Measurements from ENCODE around the gene PRPF40A. TPM values are rescaled to one million over a fixed set of nuclear protein-coding genes. Genes with fewer than 3 reads are reported as not detected.
A peak's percentile ranks its signal among the peaks of the same experiment; 100 is the strongest.

The PRPF40A gene
- total and polyA plus RNA-seq, 4 donors, result 22.7 to 73.3 (median 42.0) TPM

DNA sequence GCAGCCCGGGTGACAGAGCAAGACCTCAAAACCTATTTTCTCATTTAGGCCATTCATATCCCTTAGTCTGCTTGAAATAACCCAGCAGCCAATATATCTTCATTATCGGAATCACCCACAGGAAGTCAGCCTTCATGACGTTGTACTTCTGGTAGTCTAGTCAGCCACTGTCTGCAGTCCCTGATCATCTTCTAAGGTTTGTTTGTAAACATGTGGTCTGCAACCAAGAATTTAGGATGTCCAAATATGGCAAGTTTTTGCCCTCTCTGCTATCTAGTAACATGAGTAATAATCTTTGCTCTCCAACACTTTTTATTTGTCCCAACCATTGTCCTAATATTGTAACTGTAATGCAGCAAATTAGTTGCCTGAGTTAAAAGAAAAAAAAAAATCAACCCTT is 92.5 kb downstream of the PRPF40A start:
- intact Hi-C loops (cut with DNase I), result loop anchor here in 1 of 2 donors (5.0 kb wide), 1 partner anchor 288 kb away; the partner anchor contains the start of gene FMNL2
- H3K27ac ChIP-seq (ENCODE audit: low read depth in 1 of 2, low read length in 2 of 2), result no peak overlapping the region
- H3K4me1 ChIP-seq (ENCODE audit: control insufficient read depth in 1 of 2, insufficient read depth in 2 of 2, low read length in 2 of 2), result peaks cover 0 to 4% of the 10 kb centered on the region in 2 donors
- no peaks in the 10 kb centered on the region for H3K27me3 ChIP-seq (ENCODE audit: control insufficient read depth in 1 of 2, insufficient read depth in 2 of 2, low read length in 1 of 2)
- DNase-seq (no peak), ATAC-seq (ENCODE audit: low FRiP score) (no peak)
- H3K36me3 ChIP-seq (ENCODE audit: control insufficient read depth in 1 of 2, insufficient read depth in 2 of 2, low read length in 1 of 2), result peaks cover 4 to 7% of the 10 kb centered on the region in 2 donors
- no peak overlapping the region for H3K4me3 ChIP-seq (ENCODE audit: low read length in 2 of 2)
- WGBS, 2 donors, result 83 to 84% methylated on average over 3 of the region's 3 CpGs
- H3K9me3 ChIP-seq (ENCODE audit: control insufficient read depth, low read length), result no peaks in the 10 kb centered on the region

- H3K4me1 ChIP-seq (ENCODE audit: control insufficient read depth in 1 of 2, insufficient read depth in 2 of 2, low read length in 2 of 2), result peaks cover 0 to 4% of the 10 kb centered on the region in 2 donors
- intact Hi-C loops (cut with DNase I), result loop anchor here in 1 of 2 donors (5.0 kb wide), 1 partner anchor 286 kb away; the partner anchor contains the start of gene FMNL2
Measured at GRCh38 chr2:152623775-152624174, 93.5 kb downstream of the PRPF40A start.

DNA sequence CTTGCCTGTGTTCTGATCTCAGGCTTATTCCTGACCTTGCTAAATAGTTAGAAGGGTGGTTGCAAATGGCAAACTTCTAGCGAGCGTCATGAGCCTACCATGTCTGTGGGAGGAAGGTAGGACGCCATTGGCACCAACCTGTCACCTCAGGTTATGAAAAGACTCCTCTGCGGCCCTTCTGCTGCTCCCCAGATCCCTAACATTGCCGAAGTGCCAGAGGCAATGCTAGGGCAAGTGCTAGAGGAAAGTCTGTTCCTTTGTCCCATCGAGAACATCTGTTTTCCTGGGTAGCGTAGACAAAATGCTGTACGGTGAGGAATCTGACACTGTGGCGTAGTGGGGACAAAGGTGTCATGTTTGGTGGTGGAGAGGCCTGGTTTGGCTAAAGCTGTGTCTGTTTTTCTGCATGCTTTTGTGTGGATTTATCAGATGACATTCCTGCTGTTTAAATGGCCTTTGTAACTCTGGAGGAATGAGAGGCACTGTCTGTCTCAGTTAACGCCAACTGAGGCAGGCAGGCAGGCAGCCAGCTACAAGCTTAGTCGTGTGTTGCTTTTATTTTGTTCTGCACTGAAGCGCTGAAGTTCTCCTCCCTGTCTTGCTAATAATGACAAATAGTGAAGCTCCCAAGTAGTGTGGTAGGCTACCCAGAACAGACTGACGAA is 94.1 kb downstream of the PRPF40A start:
- Histone ChIP-seq H3K4me3 (ENCODE audit: low read length in 2 of 2) (no peak overlapping the region), H3K9me3 (ENCODE audit: control insufficient read depth, low read length) (no peaks in the 10 kb centered on the region), H3K27me3 (ENCODE audit: control insufficient read depth in 1 of 2, insufficient read depth in 2 of 2, low read length in 1 of 2) (no peaks in the 10 kb centered on the region), H3K4me1 (ENCODE audit: control insufficient read depth in 1 of 2, insufficient read depth in 2 of 2, low read length in 2 of 2) (peaks cover 0 to 4% of the 10 kb centered on the region in 2 donors), H3K36me3 (ENCODE audit: control insufficient read depth in 1 of 2, insufficient read depth in 2 of 2, low read length in 1 of 2) (peaks cover 6 to 7% of the 10 kb centered on the region in 2 donors), H3K27ac (ENCODE audit: low read depth in 1 of 2, low read length in 2 of 2) (no peak overlapping the region)
- WGBS, 2 donors, result 74 to 75% methylated on average over 13 of the region's 13 CpGs
- intact Hi-C loops (cut with DNase I), result loop anchor here in 1 of 2 donors (5.0 kb wide), 1 partner anchor 286 kb away; the partner anchor contains the start of gene FMNL2
- DNase-seq (no peak), ATAC-seq (ENCODE audit: low FRiP score) (no peak)

More at GRCh38 chr2:152623775-152624174, 93.5 kb downstream of the PRPF40A start:
- ATAC-seq (ENCODE audit: low FRiP score), result no peak
- no peak for DNase-seq
- Histone ChIP-seq H3K27ac (ENCODE audit: low read depth in 1 of 2, low read length in 2 of 2) (no peak overlapping the region), H3K4me3 (ENCODE audit: low read length in 2 of 2) (no peak overlapping the region), H3K9me3 (ENCODE audit: control insufficient read depth, low read length) (no peaks in the 10 kb centered on the region), H3K27me3 (ENCODE audit: control insufficient read depth in 1 of 2, insufficient read depth in 2 of 2, low read length in 1 of 2) (no peaks in the 10 kb centered on the region), H3K36me3 (ENCODE audit: control insufficient read depth in 1 of 2, insufficient read depth in 2 of 2, low read length in 1 of 2) (peaks cover 6 to 7% of the 10 kb centered on the region in 2 donors)
- WGBS, 2 donors, result 86 to 94% methylated on average over 1 of the region's 2 CpGs

GRCh38 chr2:152622219-152622618 is 95.0 kb downstream of the PRPF40A start:
- whole genome bisulfite sequencing, 2 donors, result 5 to 13% methylated on average over 3 of the region's 3 CpGs
- H3K36me3 ChIP-seq (ENCODE audit: control insufficient read depth in 1 of 2, insufficient read depth in 2 of 2, low read length in 1 of 2), result peaks cover 6 to 7% of the 10 kb centered on the region in 2 donors
- no peak overlapping the region for H3K27ac ChIP-seq (ENCODE audit: low read depth in 1 of 2, low read length in 2 of 2)
- no peaks in the 10 kb centered on the region for H3K9me3 ChIP-seq (ENCODE audit: control insufficient read depth, low read length)
- peaks cover 0 to 4% of the 10 kb centered on the region in 2 donors for H3K4me1 ChIP-seq (ENCODE audit: control insufficient read depth in 1 of 2, insufficient read depth in 2 of 2, low read length in 2 of 2)
- ATAC-seq (ENCODE audit: low FRiP score) (no peak), DNase-seq (peak; percentile 60 to 74)
- H3K27me3 ChIP-seq (ENCODE audit: control insufficient read depth in 1 of 2, insufficient read depth in 2 of 2, low read length in 1 of 2), result no peaks in the 10 kb centered on the region
- intact Hi-C loops (cut with DNase I), result loop anchor here in 1 of 2 donors (5.0 kb wide), 1 partner anchor 285 kb away; the partner anchor contains the start of gene FMNL2
- no peak overlapping the region for H3K4me3 ChIP-seq (ENCODE audit: low read length in 2 of 2)

- no peak for DNase-seq
- 93 to 96% methylated on average over 9 of the region's 9 CpGs for WGBS, 2 donors
- no peak overlapping the region for H3K4me3 ChIP-seq (ENCODE audit: low read length in 2 of 2)
- no peaks in the 10 kb centered on the region for H3K27me3 ChIP-seq (ENCODE audit: control insufficient read depth in 1 of 2, insufficient read depth in 2 of 2, low read length in 1 of 2)
- intact Hi-C loops (cut with DNase I), result loop anchor here in 1 of 2 donors (5.0 kb wide), 1 partner anchor 284 kb away; the partner anchor contains the start of gene FMNL2
- H3K27ac ChIP-seq (ENCODE audit: low read depth in 1 of 2, low read length in 2 of 2), result no peak overlapping the region
- ATAC-seq (ENCODE audit: low FRiP score), result no peak
- peaks cover 0 to 4% of the 10 kb centered on the region in 2 donors for H3K4me1 ChIP-seq (ENCODE audit: control insufficient read depth in 1 of 2, insufficient read depth in 2 of 2, low read length in 2 of 2)
- no peaks in the 10 kb centered on the region for H3K9me3 ChIP-seq (ENCODE audit: control insufficient read depth, low read length)
- H3K36me3 ChIP-seq (ENCODE audit: control insufficient read depth in 1 of 2, insufficient read depth in 2 of 2, low read length in 1 of 2), result peaks cover 7 to 9% of the 10 kb centered on the region in 2 donors
Measured at GRCh38 chr2:152620985-152621384, 96.3 kb downstream of the PRPF40A start.

GRCh38 chr2:152620208-152620607 is 97.1 kb downstream of the PRPF40A start:
- no peak for ATAC-seq (ENCODE audit: low FRiP score)
- WGBS, 2 donors, result 82 to 85% methylated on average over 7 of the region's 7 CpGs

GRCh38 chr2:152618193-152618564 is 99.1 kb downstream of the PRPF40A start:
- 79 to 81% methylated on average over 5 of the region's 5 CpGs for WGBS, 2 donors
- Histone ChIP-seq H3K4me3 (ENCODE audit: low read length in 2 of 2) (no peak overlapping the region), H3K27me3 (ENCODE audit: control insufficient read depth in 1 of 2, insufficient read depth in 2 of 2, low read length in 1 of 2) (no peaks in the 10 kb centered on the region), H3K27ac (ENCODE audit: low read depth in 1 of 2, low read length in 2 of 2) (no peak overlapping the region), H3K9me3 (ENCODE audit: control insufficient read depth, low read length) (no peaks in the 10 kb centered on the region), H3K4me1 (ENCODE audit: control insufficient read depth in 1 of 2, insufficient read depth in 2 of 2, low read length in 2 of 2) (peaks cover 0 to 4% of the 10 kb centered on the region in 2 donors), H3K36me3 (ENCODE audit: control insufficient read depth in 1 of 2, insufficient read depth in 2 of 2, low read length in 1 of 2) (peaks cover 7 to 9% of the 10 kb centered on the region in 2 donors)
- ATAC-seq (ENCODE audit: low FRiP score) (no peak), DNase-seq (no peak)
- intact Hi-C loops (cut with DNase I), result no loop called here

More at GRCh38 chr2:152620208-152620607, 97.1 kb downstream of the PRPF40A start:
- Histone ChIP-seq H3K27ac (ENCODE audit: low read depth in 1 of 2, low read length in 2 of 2) (no peak overlapping the region), H3K4me3 (ENCODE audit: low read length in 2 of 2) (no peak overlapping the region), H3K4me1 (ENCODE audit: control insufficient read depth in 1 of 2, insufficient read depth in 2 of 2, low read length in 2 of 2) (peaks cover 0 to 4% of the 10 kb centered on the region in 2 donors), H3K36me3 (ENCODE audit: control insufficient read depth in 1 of 2, insufficient read depth in 2 of 2, low read length in 1 of 2) (peaks cover 7 to 9% of the 10 kb centered on the region in 2 donors), H3K9me3 (ENCODE audit: control insufficient read depth, low read length) (no peaks in the 10 kb centered on the region), H3K27me3 (ENCODE audit: control insufficient read depth in 1 of 2, insufficient read depth in 2 of 2, low read length in 1 of 2) (no peaks in the 10 kb centered on the region)
- no peak for DNase-seq
- intact Hi-C loops (cut with DNase I), result loop anchor here in 1 of 2 donors (5.0 kb wide), 1 partner anchor 283 kb away; the partner anchor contains the start of gene FMNL2

DNA sequence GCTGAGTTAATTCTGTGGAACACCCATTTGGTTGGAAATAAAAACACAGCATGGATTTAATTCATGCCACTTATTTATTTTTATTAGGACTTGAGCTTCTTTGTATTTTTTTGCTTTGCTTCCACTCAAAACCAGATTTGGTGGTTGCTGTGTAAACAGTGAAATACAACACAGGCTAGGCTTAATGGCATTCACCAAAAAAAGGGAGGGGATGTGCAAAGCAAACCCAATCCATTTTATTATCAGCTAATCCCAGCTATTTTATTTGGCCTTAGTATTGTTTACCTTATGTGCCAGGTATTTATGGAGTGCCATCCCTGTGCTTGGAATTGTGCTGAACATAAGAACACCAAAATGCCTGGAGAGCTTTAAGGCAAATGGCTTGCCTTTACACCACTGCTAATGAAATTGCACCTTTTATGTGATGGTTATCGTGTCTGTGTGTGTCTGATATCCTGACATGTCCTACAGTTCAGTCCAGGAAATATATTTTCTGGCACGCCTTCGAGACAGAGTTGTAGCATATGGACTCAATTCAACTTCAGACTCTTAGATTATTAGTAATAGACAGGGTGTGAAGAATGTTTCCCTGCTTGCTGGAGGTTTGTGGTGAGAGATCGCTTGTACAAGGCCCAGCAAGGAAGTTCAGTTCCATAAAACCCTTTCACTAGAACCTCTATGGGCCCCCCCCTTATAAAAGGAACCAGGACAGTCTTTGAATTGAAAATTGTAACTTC is 99.6 kb downstream of the PRPF40A start:
- Histone ChIP-seq H3K27ac (ENCODE audit: low read depth in 1 of 2, low read length in 2 of 2) (no peak overlapping the region), H3K9me3 (ENCODE audit: control insufficient read depth, low read length) (no peaks in the 10 kb centered on the region), H3K4me3 (ENCODE audit: low read length in 2 of 2) (no peak overlapping the region), H3K4me1 (ENCODE audit: control insufficient read depth in 1 of 2, insufficient read depth in 2 of 2, low read length in 2 of 2) (peaks cover 0 to 4% of the 10 kb centered on the region in 2 donors), H3K27me3 (ENCODE audit: control insufficient read depth in 1 of 2, insufficient read depth in 2 of 2, low read length in 1 of 2) (no peaks in the 10 kb centered on the region), H3K36me3 (ENCODE audit: control insufficient read depth in 1 of 2, insufficient read depth in 2 of 2, low read length in 1 of 2) (peaks cover 7 to 9% of the 10 kb centered on the region in 2 donors)
- DNase-seq (no peak), ATAC-seq (ENCODE audit: low FRiP score) (no peak)
- 60 to 63% methylated on average over 4 of the region's 4 CpGs for WGBS, 2 donors
- intact Hi-C loops (cut with DNase I), result no loop called here
